ENCODE data around the gene BPGM.

GRCh38 chr7:134662166-134662870 lies 15.7 kb downstream of the BPGM start:
- TF ChIP-seq CTCF (IDR thresholded peaks at IDR 0.05; ENCODE audit: insufficient read depth, low read depth, low read length) (no peak), EZH2 (IDR thresholded peaks at IDR 0.05; ENCODE audit: insufficient read depth, low read length) (no peak)
